ENCODE measurements around the gene GAK.

GAK gene

GRCh38 chr4:858831-859451 is 73.2 kb downstream of the GAK start:
- H3K4me3 ChIP-seq (ENCODE audit: low read depth in 1 of 2, low read length in 2 of 2) = no peak overlapping the region
- H3K9ac ChIP-seq (ENCODE audit: low read depth in 1 of 2, low read length in 2 of 2) = no peak overlapping the region
- no peak overlapping the region for H3K27ac ChIP-seq (ENCODE audit: low read depth, low read length)
- H3K27me3 ChIP-seq (ENCODE audit: control insufficient read depth in 1 of 2, insufficient read depth in 2 of 2, low read length in 2 of 2) = no peaks in the 10 kb centered on the region
- no peaks in the 10 kb centered on the region for H3K4me1 ChIP-seq (ENCODE audit: control insufficient read depth in 1 of 2, insufficient read depth in 2 of 2, low read length in 2 of 2)
- peaks cover 45 to 80% of the 10 kb centered on the region in 2 donors for H3K36me3 ChIP-seq (ENCODE audit: control insufficient read depth in 1 of 2, insufficient read depth in 2 of 2, low read length in 2 of 2)
- H3K9me3 ChIP-seq (ENCODE audit: control insufficient read depth in 1 of 2, low read length in 2 of 2) = no peaks in the 10 kb centered on the region

DNA sequence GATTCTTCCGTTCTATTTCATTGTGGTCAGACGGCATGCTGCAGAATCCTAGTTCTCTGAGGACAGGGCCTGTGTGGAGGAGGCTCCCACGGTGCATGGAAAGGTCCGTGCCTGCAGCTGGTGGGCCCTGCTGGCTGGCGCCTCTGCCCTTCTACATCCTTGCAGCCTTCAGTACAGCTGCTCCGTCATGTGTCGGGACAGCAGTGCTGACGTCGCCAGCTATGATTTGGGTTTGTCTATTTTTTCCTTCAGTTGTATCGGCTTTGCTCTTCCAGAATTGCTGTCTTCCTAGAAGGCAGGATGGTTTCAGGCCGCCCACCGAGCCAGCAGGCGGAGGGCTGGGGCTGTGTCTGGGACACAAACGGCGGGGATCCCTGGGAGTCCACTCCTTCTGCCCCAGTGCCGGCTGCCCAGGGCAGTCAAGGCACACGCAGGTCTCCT is 74.1 kb downstream of the GAK start:
- Histone ChIP-seq H3K4me1 (ENCODE audit: control insufficient read depth in 1 of 2, insufficient read depth in 2 of 2, low read length in 2 of 2) (no peaks in the 10 kb centered on the region), H3K9ac (ENCODE audit: low read depth in 1 of 2, low read length in 2 of 2) (no peak overlapping the region), H3K4me3 (ENCODE audit: low read depth in 1 of 2, low read length in 2 of 2) (no peak overlapping the region), H3K27me3 (ENCODE audit: control insufficient read depth in 1 of 2, insufficient read depth in 2 of 2, low read length in 2 of 2) (no peaks in the 10 kb centered on the region), H3K9me3 (ENCODE audit: control insufficient read depth in 1 of 2, low read length in 2 of 2) (no peaks in the 10 kb centered on the region), H3K36me3 (ENCODE audit: control insufficient read depth in 1 of 2, insufficient read depth in 2 of 2, low read length in 2 of 2) (peaks cover 43 to 78% of the 10 kb centered on the region in 2 donors), H3K27ac (ENCODE audit: low read depth, low read length) (no peak overlapping the region)

DNA sequence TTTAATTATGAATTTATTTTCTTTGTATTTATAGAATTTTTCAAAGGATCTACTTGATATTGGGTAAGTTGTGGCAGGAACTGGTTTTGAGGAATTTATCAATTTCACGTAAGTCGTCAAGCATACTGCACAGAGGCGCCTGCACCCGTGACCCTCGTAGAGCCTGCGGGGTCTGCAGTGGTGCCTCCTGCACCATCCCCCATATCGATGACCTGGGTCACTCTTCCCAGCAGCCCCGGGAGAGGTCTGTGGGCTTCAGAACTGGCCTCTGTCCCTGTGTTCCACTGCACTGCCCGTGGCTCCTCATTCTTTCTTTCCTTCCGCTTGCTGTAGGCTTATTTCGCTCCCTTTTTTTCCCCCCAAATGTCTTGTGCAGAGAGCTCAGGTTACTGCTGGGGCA is 74.7 kb downstream of the GAK start:
- H3K4me1 ChIP-seq (ENCODE audit: control insufficient read depth in 1 of 2, insufficient read depth in 2 of 2, low read length in 2 of 2) = no peaks in the 10 kb centered on the region
- H3K9ac ChIP-seq (ENCODE audit: low read depth in 1 of 2, low read length in 2 of 2) = no peak overlapping the region
- no peaks in the 10 kb centered on the region for H3K27me3 ChIP-seq (ENCODE audit: control insufficient read depth in 1 of 2, insufficient read depth in 2 of 2, low read length in 2 of 2)
- no peak overlapping the region for H3K4me3 ChIP-seq (ENCODE audit: low read depth in 1 of 2, low read length in 2 of 2)
- H3K9me3 ChIP-seq (ENCODE audit: control insufficient read depth in 1 of 2, low read length in 2 of 2) = no peaks in the 10 kb centered on the region
- peaks cover 39 to 77% of the 10 kb centered on the region in 2 donors for H3K36me3 ChIP-seq (ENCODE audit: control insufficient read depth in 1 of 2, insufficient read depth in 2 of 2, low read length in 2 of 2)
- no peak overlapping the region for H3K27ac ChIP-seq (ENCODE audit: low read depth, low read length)

GRCh38 chr4:856225-856901 is 75.8 kb downstream of the GAK start:
- Histone ChIP-seq H3K9ac (ENCODE audit: low read depth in 1 of 2, low read length in 2 of 2) (no peak overlapping the region), H3K9me3 (ENCODE audit: control insufficient read depth in 1 of 2, low read length in 2 of 2) (no peaks in the 10 kb centered on the region), H3K36me3 (ENCODE audit: control insufficient read depth in 1 of 2, insufficient read depth in 2 of 2, low read length in 2 of 2) (peaks cover 31 to 78% of the 10 kb centered on the region in 2 donors), H3K4me1 (ENCODE audit: control insufficient read depth in 1 of 2, insufficient read depth in 2 of 2, low read length in 2 of 2) (no peaks in the 10 kb centered on the region), H3K27ac (ENCODE audit: low read depth, low read length) (no peak overlapping the region), H3K4me3 (ENCODE audit: low read depth in 1 of 2, low read length in 2 of 2) (no peak overlapping the region), H3K27me3 (ENCODE audit: control insufficient read depth in 1 of 2, insufficient read depth in 2 of 2, low read length in 2 of 2) (no peaks in the 10 kb centered on the region)

DNA sequence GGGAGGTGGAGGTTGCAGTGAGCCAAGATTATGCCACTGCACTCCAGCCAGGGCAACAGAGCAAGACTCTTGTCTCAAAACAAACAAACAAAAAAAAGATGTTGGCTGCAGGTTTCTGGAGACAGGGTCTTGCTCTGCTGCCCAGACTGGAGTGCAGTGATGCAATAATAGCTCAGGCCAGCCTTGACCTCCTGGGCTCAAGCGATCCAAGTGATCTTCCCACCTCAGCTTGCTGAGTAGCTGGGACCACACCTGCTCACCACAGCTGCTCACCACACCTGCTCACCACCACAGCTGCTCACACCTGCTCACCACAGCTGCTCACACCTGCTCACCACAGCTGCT is 76.3 kb downstream of the GAK start:
- H3K36me3 ChIP-seq (ENCODE audit: control insufficient read depth in 1 of 2, insufficient read depth in 2 of 2, low read length in 2 of 2) = peaks cover 28 to 77% of the 10 kb centered on the region in 2 donors
- no peaks in the 10 kb centered on the region for H3K4me1 ChIP-seq (ENCODE audit: control insufficient read depth in 1 of 2, insufficient read depth in 2 of 2, low read length in 2 of 2)
- H3K9ac ChIP-seq (ENCODE audit: low read depth in 1 of 2, low read length in 2 of 2) = no peak overlapping the region
- H3K27ac ChIP-seq (ENCODE audit: low read depth, low read length) = no peak overlapping the region
- H3K9me3 ChIP-seq (ENCODE audit: control insufficient read depth in 1 of 2, low read length in 2 of 2) = no peaks in the 10 kb centered on the region
- H3K27me3 ChIP-seq (ENCODE audit: control insufficient read depth in 1 of 2, insufficient read depth in 2 of 2, low read length in 2 of 2) = no peaks in the 10 kb centered on the region
- H3K4me3 ChIP-seq (ENCODE audit: low read depth in 1 of 2, low read length in 2 of 2) = no peak overlapping the region

DNA sequence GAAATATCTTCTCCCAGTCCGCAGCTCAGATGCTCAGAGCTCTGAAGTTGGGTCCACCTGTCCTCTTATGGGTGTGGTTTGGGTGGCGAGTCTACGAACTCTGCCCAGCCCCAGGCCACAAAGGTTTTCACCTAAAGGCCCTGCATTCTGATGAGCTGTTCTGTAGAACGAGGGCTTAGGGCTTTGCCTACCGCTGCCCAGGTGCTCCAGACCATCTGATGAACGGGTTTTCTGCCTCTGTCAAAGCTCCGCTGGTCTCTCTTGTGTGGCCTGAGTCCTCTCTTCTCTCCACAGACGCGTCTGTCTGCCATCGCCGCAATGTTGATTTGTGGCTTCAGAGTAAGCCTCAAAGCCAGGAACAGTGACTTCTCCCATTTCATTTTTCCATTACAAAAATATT is 77.8 kb downstream of the GAK start:
- no peaks in the 10 kb centered on the region for H3K4me1 ChIP-seq (ENCODE audit: control insufficient read depth in 1 of 2, insufficient read depth in 2 of 2, low read length in 2 of 2)
- no peaks in the 10 kb centered on the region for H3K9me3 ChIP-seq (ENCODE audit: control insufficient read depth in 1 of 2, low read length in 2 of 2)
- no peak overlapping the region for H3K4me3 ChIP-seq (ENCODE audit: low read depth in 1 of 2, low read length in 2 of 2)
- H3K27ac ChIP-seq (ENCODE audit: low read depth, low read length) = no peak overlapping the region
- no peaks in the 10 kb centered on the region for H3K27me3 ChIP-seq (ENCODE audit: control insufficient read depth in 1 of 2, insufficient read depth in 2 of 2, low read length in 2 of 2)
- H3K9ac ChIP-seq (ENCODE audit: low read depth in 1 of 2, low read length in 2 of 2) = no peak overlapping the region
- peaks cover 21 to 81% of the 10 kb centered on the region in 2 donors for H3K36me3 ChIP-seq (ENCODE audit: control insufficient read depth in 1 of 2, insufficient read depth in 2 of 2, low read length in 2 of 2)

- peaks cover 18 to 76% of the 10 kb centered on the region in 2 donors for H3K36me3 ChIP-seq (ENCODE audit: control insufficient read depth in 1 of 2, insufficient read depth in 2 of 2, low read length in 2 of 2)
- H3K4me3 ChIP-seq (ENCODE audit: low read depth in 1 of 2, low read length in 2 of 2) = no peak overlapping the region
- H3K4me1 ChIP-seq (ENCODE audit: control insufficient read depth in 1 of 2, insufficient read depth in 2 of 2, low read length in 2 of 2) = no peaks in the 10 kb centered on the region
- no peak overlapping the region for H3K9ac ChIP-seq (ENCODE audit: low read depth in 1 of 2, low read length in 2 of 2)
- no peak overlapping the region for H3K27ac ChIP-seq (ENCODE audit: low read depth, low read length)
- no peaks in the 10 kb centered on the region for H3K27me3 ChIP-seq (ENCODE audit: control insufficient read depth in 1 of 2, insufficient read depth in 2 of 2, low read length in 2 of 2)
- no peaks in the 10 kb centered on the region for H3K9me3 ChIP-seq (ENCODE audit: control insufficient read depth in 1 of 2, low read length in 2 of 2)
Observed at GRCh38 chr4:853416-853781, 78.7 kb downstream of the GAK start.

- H3K4me1 ChIP-seq (ENCODE audit: control insufficient read depth in 1 of 2, insufficient read depth in 2 of 2, low read length in 2 of 2) = no peaks in the 10 kb centered on the region
- H3K9me3 ChIP-seq (ENCODE audit: control insufficient read depth in 1 of 2, low read length in 2 of 2) = no peaks in the 10 kb centered on the region
- no peak overlapping the region for H3K27ac ChIP-seq (ENCODE audit: low read depth, low read length)
- H3K4me3 ChIP-seq (ENCODE audit: low read depth in 1 of 2, low read length in 2 of 2) = no peak overlapping the region
- H3K9ac ChIP-seq (ENCODE audit: low read depth in 1 of 2, low read length in 2 of 2) = no peak overlapping the region
- H3K36me3 ChIP-seq (ENCODE audit: control insufficient read depth in 1 of 2, insufficient read depth in 2 of 2, low read length in 2 of 2) = peaks cover 10 to 71% of the 10 kb centered on the region in 2 donors
- no peaks in the 10 kb centered on the region for H3K27me3 ChIP-seq (ENCODE audit: control insufficient read depth in 1 of 2, insufficient read depth in 2 of 2, low read length in 2 of 2)
Observed at GRCh38 chr4:851701-852430, 80.2 kb downstream of the GAK start.

GRCh38 chr4:850323-850945 is 81.7 kb downstream of the GAK start:
- Histone ChIP-seq H3K9me3 (ENCODE audit: control insufficient read depth in 1 of 2, low read length in 2 of 2) (no peaks in the 10 kb centered on the region), H3K4me3 (ENCODE audit: low read depth in 1 of 2, low read length in 2 of 2) (no peak overlapping the region), H3K4me1 (ENCODE audit: control insufficient read depth in 1 of 2, insufficient read depth in 2 of 2, low read length in 2 of 2) (no peaks in the 10 kb centered on the region), H3K36me3 (ENCODE audit: control insufficient read depth in 1 of 2, insufficient read depth in 2 of 2, low read length in 2 of 2) (peaks cover 10 to 63% of the 10 kb centered on the region in 2 donors), H3K9ac (ENCODE audit: low read depth in 1 of 2, low read length in 2 of 2) (no peak overlapping the region), H3K27ac (ENCODE audit: low read depth, low read length) (no peak overlapping the region), H3K27me3 (ENCODE audit: control insufficient read depth in 1 of 2, insufficient read depth in 2 of 2, low read length in 2 of 2) (no peaks in the 10 kb centered on the region)

Data from duodenal mucosa (tissue), 2 donors.